Measurements from ENCODE around the gene CYP4V2.

Gene CYP4V2

DNA sequence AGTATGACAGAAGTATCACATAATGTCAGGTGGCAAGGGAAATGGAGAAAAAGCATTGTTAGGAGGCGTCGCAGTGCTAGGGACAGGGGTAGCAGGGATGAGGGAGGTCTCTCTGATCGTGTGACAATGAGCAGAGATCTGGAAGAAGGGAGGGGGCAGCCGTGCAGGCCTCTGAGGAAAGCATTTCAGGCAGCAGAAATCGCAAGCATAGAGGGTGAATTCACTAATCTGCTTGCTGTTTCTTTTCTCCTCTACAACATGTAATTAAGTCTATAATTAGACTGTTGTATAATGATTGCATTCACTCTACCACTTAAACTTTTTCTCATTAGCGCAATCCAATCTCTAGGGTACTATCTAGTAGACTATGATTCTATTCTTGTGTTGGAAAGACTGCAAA, 9.1 kb downstream of the CYP4V2 start:
- in situ Hi-C loops (cut with MboI; ENCODE audit: low sequenced_read_pairs), result no loop called here
- no peak for DNase-seq (ENCODE audit: low spot score in 2 of 2)
- Histone ChIP-seq H3K4me3 (no peak overlapping the region), H3K36me3 (replicated peaks) (no peaks in the 10 kb centered on the region), H3K9me3 (no peaks in the 10 kb centered on the region), H3K27me3 (ENCODE audit: low read depth) (no peaks in the 10 kb centered on the region), H3K4me1 (no peaks in the 10 kb centered on the region)

DNA sequence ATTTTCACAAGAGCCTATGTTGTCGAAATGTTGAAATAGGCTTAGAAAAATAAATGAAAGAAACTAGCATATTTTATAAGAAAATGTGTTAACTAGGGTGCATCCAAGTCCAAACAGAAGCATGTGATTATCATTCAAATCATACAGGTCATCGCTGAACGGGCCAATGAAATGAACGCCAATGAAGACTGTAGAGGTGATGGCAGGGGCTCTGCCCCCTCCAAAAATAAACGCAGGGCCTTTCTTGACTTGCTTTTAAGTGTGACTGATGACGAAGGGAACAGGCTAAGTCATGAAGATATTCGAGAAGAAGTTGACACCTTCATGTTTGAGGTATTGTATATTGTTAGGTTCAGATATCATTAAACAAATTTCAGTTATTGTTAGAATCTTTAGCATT, 9.6 kb downstream of the CYP4V2 start:
- Histone ChIP-seq H3K36me3 (replicated peaks) (no peaks in the 10 kb centered on the region), H3K4me3 (no peak overlapping the region), H3K4me1 (no peaks in the 10 kb centered on the region), H3K9me3 (no peaks in the 10 kb centered on the region), H3K27me3 (ENCODE audit: low read depth) (no peaks in the 10 kb centered on the region)
- in situ Hi-C loops (cut with MboI; ENCODE audit: low sequenced_read_pairs), result no loop called here
- DNase-seq (ENCODE audit: low spot score in 2 of 2), result no peak

DNA sequence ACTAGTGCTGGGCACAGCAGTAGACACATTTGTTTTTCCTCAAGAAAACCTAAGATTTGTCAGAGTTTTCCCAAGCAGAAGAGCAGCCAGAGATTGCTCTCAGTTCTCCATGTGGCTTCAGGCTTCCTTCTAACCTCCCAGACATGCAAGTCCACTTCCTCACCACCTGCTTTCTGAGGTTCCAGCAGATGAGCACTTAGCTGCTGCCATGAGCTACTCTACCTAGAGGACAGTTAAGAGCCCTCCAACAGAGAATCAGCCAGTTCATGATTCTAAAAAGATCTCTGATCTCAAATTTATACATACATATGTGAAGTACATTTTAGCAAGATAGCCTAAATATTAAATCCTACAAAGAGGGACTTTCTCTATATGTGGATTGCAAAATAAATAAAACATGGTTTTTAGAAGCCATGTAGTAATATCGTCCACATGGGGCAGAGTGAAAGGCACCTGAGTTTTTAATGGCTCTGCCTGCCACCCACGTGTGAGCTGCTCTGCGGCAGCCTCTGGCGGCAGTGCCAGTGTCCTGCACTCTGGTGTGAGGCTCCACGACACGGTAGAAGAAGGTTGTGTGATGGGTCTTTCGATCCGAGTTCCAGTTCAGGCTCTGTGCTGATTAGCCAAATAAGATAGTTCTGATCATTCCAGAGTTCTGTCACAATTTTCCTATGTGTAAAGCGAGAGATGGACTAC, 10.3 kb downstream of the CYP4V2 start:
- H3K27me3 ChIP-seq (ENCODE audit: low read depth), result no peaks in the 10 kb centered on the region
- H3K36me3 ChIP-seq (replicated peaks), result no peaks in the 10 kb centered on the region
- in situ Hi-C loops (cut with MboI; ENCODE audit: low sequenced_read_pairs), result no loop called here
- H3K4me3 ChIP-seq, result no peak overlapping the region
- DNase-seq (ENCODE audit: low spot score in 2 of 2), result no peak
- H3K9me3 ChIP-seq, result no peaks in the 10 kb centered on the region
- no peaks in the 10 kb centered on the region for H3K4me1 ChIP-seq

DNA sequence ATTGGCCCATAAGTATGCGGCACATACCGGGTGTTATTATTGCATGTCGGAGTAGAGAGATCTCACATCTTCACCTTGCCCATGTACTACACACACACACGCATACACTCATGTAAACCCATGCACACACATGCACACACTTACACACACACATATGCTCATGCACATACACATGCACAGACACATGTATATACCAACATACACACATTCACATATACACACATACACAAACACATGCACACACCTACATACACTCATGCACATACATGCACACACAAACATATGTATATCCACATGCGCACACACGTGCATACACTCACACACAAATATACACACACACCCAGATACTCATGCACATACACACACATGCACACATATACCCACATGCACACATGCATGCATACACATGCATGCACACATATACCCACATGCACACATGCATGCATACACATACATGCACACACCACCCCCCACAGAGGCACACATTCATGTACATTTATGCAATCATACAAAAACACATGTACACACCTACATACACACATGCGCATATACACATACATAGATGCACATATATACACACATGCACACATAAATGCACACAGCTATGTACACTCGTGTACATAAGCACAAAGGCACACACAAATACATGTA, 11.2 kb downstream of the CYP4V2 start:
- H3K4me3 ChIP-seq, result no peak overlapping the region
- H3K27me3 ChIP-seq (ENCODE audit: low read depth), result no peaks in the 10 kb centered on the region
- DNase-seq (ENCODE audit: low spot score in 2 of 2), result no peak
- in situ Hi-C loops (cut with MboI; ENCODE audit: low sequenced_read_pairs), result no loop called here
- no peaks in the 10 kb centered on the region for H3K36me3 ChIP-seq (replicated peaks)
- no peaks in the 10 kb centered on the region for H3K9me3 ChIP-seq
- H3K4me1 ChIP-seq, result no peaks in the 10 kb centered on the region

DNA sequence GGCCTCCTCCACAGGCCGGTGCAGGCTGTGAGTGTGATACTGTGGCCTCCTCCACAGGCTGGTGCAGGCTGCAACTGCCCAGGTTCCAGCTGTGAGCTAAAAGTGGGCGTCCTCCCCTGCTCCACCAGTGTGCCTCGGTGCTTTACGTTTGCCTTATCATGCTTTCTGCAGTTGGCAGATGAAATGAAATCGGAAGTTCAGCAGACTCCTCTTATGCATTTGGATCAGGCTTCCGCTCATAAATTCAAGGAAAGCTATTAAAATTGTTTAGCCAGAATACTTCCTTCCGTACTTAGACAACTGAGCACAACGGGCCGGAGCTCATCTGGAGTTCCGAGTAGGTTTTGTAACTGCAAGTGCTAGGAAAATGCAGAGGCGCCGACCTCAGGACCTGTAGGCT, 12.0 kb downstream of the CYP4V2 start:
- Histone ChIP-seq H3K4me3 (no peak overlapping the region), H3K27me3 (ENCODE audit: low read depth) (no peaks in the 10 kb centered on the region), H3K9me3 (no peaks in the 10 kb centered on the region), H3K36me3 (replicated peaks) (no peaks in the 10 kb centered on the region), H3K4me1 (no peaks in the 10 kb centered on the region)
- in situ Hi-C loops (cut with MboI; ENCODE audit: low sequenced_read_pairs), result no loop called here
- no peak for DNase-seq (ENCODE audit: low spot score in 2 of 2)

DNA sequence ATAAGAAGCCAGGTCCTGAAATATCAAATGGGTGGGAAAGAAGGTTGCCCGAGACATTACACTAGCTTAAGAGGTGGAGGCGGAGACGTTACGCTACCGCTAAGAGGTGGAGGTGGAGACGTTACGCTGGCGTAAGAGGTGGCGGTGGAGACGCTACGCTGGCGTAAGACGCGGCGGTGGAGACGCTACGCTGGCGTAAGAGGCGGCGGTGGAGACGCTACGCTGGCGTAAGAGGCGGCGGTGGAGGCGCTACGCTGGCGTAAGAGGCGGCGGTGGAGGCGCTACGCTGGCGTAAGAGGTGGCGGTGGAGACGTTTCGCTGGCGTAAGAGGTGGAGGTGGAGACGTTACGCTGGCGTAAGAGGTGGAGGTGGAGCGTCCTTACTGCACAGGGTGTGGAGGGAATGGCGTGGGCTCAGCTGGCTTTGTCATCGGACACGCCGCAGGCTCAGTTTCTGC, 12.8 kb downstream of the CYP4V2 start:
- H3K27me3 ChIP-seq (ENCODE audit: low read depth), result no peaks in the 10 kb centered on the region
- H3K36me3 ChIP-seq (replicated peaks), result no peaks in the 10 kb centered on the region
- no peaks in the 10 kb centered on the region for H3K4me1 ChIP-seq
- in situ Hi-C loops (cut with MboI; ENCODE audit: low sequenced_read_pairs), result no loop called here
- H3K4me3 ChIP-seq, result no peak overlapping the region
- DNase-seq (ENCODE audit: low spot score in 2 of 2), result no peak
- H3K9me3 ChIP-seq, result no peaks in the 10 kb centered on the region

DNA sequence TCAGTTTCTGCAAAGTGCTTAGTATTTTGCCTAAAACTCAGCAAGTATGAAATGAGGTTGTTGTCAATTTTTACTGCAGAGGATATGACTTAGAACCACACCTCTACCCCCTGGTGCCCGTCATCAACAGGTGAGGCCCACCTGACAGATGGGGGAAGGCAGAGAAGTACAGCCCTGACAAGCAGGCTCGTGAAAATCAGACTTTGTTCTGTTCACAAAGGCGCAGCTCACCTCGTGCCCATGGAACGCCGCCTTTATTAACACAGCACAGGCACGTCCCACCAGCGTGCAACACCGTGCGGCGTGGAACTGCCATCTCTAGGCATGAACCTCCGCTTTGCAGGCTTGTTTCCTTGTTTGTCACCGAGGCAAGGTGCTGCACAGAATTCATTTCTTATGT, 13.3 kb downstream of the CYP4V2 start:
- Histone ChIP-seq H3K36me3 (replicated peaks) (no peaks in the 10 kb centered on the region), H3K9me3 (no peaks in the 10 kb centered on the region), H3K4me3 (no peak overlapping the region), H3K4me1 (no peaks in the 10 kb centered on the region), H3K27me3 (ENCODE audit: low read depth) (no peaks in the 10 kb centered on the region)
- in situ Hi-C loops (cut with MboI; ENCODE audit: low sequenced_read_pairs), result no loop called here
- DNase-seq (ENCODE audit: low spot score in 2 of 2), result no peak

DNA sequence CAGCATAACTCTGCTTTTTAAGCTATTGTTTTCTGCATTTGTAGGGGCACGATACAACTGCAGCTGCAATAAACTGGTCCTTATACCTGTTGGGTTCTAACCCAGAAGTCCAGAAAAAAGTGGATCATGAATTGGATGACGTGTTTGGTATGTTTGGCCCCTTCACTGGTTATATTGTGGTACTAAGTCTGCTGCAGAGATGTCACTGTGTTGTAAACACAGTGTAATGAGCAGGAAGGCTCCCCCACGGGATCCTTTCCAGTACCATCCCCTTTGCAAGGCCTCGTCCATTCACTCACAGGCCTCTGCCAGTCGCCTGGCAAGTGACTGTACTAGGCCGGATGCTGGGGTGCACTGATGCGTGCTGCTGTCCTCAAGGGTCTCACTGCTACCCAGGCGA, 13.8 kb downstream of the CYP4V2 start:
- Histone ChIP-seq H3K4me3 (no peak overlapping the region), H3K36me3 (replicated peaks) (no peaks in the 10 kb centered on the region)
- DNase-seq (ENCODE audit: low spot score in 2 of 2), result no peak

DNA sequence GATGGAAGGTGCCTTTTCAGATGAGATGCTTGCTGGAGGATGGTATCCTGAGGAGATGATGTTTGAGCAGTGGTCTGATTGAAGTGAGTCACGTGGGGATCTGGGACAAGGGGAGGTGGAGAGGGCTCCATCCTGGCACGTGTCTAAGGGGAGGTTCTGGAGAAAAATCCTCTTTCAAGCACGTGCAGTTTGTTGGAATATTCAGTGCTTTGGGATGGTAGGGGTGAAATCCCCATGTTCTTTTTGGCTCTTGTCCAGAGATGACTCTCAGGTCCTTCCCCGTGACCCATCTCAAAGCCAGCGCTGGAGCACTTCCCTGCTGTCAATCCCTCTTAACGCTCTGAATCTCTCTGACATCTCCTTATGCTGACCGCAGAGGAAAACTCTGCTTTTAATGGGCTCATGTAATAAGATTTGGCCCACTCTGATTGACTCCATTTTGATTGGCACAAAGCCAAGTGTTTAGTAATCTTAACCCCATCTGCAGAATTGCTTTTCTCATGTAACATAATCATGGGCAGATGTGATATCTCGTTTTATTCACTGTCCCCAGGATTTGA, 25.2 kb downstream of the CYP4V2 start:
- Histone ChIP-seq H3K4me3 (no peak overlapping the region), H3K4me1 (no peaks in the 10 kb centered on the region), H3K9me3 (no peaks in the 10 kb centered on the region), H3K36me3 (replicated peaks) (no peaks in the 10 kb centered on the region), H3K27me3 (ENCODE audit: low read depth) (no peaks in the 10 kb centered on the region; the same call in 1 of the 2 replicates)
- no peak for DNase-seq (ENCODE audit: low spot score in 2 of 2)
- in situ Hi-C loops (cut with MboI; ENCODE audit: low sequenced_read_pairs), result no loop called here

More for the DNA sequence above, 13.8 kb downstream of the CYP4V2 start:
- Histone ChIP-seq H3K9me3 (no peaks in the 10 kb centered on the region), H3K27me3 (ENCODE audit: low read depth) (no peaks in the 10 kb centered on the region), H3K4me1 (no peaks in the 10 kb centered on the region)
- in situ Hi-C loops (cut with MboI; ENCODE audit: low sequenced_read_pairs), result no loop called here

DNA sequence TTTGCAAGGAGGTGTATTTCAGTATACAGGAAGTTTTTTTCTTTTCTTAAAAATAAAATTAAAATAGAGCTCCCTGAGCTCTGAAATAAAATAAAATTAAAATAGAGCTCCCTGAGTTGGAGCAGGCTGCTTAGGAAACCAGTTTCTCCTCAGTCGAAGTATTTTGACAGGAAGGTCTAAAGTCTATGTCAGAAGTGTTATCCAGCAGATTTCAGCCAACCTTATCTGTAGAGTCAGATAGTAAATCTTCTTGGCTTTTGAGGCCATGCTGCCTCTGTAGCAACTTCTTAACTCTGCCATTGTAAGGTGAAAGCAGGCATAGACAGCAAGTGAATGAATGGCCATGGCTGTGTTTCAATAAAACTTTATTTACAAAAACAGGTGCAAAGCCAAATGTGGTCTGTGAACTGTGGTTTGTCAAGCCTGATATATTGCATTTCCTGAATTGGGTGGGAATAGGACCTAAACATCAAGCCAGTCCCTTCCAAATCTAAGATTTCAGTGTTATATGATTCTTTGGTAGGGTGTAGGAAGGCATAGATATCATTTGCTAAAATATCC, 26.4 kb downstream of the CYP4V2 start:
- in situ Hi-C loops (cut with MboI; ENCODE audit: low sequenced_read_pairs), result no loop called here
- Histone ChIP-seq H3K4me3 (no peak overlapping the region), H3K4me1 (no peaks in the 10 kb centered on the region), H3K36me3 (replicated peaks) (no peaks in the 10 kb centered on the region), H3K9me3 (no peaks in the 10 kb centered on the region), H3K27me3 (ENCODE audit: low read depth) (no peaks in the 10 kb centered on the region; the same call in 1 of the 2 replicates)
- DNase-seq (ENCODE audit: low spot score in 2 of 2), result no peak

DNA sequence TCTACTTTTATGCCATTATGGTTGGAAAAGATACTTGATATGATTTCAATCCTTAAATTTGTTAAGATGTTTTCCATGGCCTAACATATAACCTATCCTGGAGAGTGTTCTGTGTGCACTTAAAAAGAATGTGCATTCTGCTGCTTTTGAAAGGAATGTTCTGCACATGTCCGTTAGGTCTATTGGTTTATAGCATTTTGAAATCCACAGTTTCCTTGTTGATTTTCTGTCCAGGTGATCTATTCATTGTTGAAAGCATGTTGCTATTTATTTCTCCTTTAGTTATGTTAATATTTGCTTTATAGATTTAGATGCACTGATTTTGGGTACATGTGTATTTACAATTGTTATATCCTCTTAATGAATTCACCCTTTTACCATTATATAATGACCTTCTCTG, 30.3 kb downstream of the CYP4V2 start:
- H3K36me3 ChIP-seq (replicated peaks), result no peaks in the 10 kb centered on the region
- in situ Hi-C loops (cut with MboI; ENCODE audit: low sequenced_read_pairs), result no loop called here
- H3K4me3 ChIP-seq, result no peak overlapping the region
- no peaks in the 10 kb centered on the region; the same call in 1 of the 2 replicates for H3K9me3 ChIP-seq
- no peaks in the 10 kb centered on the region for H3K4me1 ChIP-seq
- no peaks in the 10 kb centered on the region for H3K27me3 ChIP-seq (ENCODE audit: low read depth)
- no peak for DNase-seq (ENCODE audit: low spot score in 2 of 2)

DNA sequence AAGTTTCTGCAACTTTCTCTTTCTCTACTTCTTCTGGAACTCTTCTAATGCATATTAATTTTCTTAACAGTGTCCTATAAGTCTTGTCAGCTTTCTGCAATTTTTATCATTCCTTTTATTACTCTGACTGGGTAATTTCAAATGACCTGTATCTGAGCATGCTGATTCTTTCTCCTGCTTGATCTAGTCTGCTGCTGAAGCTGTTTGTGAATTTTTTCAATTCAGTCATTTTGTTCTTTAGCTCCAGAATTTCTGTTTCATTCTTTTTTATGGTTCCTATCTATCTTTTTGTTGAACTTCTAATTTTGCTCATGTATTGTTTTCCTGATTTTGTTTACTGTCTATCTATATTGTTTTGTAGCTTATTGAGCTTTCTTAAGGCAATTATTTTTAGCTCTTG, 34.5 kb downstream of the CYP4V2 start:
- Histone ChIP-seq H3K4me1 (no peaks in the 10 kb centered on the region), H3K4me3 (no peak overlapping the region), H3K27me3 (ENCODE audit: low read depth) (no peaks in the 10 kb centered on the region), H3K9me3 (no peaks in the 10 kb centered on the region; the same call in 1 of the 2 replicates), H3K36me3 (replicated peaks) (no peaks in the 10 kb centered on the region)
- in situ Hi-C loops (cut with MboI; ENCODE audit: low sequenced_read_pairs), result no loop called here
- DNase-seq (ENCODE audit: low spot score in 2 of 2), result no peak

DNA sequence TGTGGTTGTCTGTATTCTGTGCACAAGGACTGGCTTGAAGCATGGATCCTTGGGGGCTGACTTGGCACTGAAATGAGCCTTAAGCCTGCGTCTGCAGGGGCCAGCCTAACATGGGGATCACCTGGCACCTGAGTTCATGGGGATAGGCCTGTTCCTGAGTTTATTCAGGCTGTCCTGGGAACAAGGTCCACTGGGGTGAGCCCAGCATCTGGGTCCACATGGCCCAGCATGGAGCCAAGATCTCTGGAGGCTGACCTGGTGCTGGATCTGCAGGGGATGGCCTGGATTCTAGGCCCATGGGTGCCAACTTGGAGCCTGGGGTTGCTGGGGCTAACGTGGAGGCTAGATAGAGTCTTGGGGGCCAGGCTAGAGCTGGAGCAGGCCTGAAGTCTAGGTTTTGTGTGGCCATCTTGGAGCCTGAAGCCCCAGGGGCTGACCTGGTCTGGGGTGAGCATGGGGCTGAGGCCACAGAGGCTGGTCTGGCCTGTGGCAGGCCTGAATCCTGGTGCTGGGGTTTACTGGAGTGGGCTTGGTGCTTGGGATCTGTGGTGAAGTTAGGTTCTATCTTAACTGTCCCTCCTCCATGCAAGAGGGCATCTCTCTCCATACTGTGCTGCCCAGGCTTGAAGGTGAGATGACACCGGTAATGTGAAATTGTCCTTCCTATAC, 35.3 kb downstream of the CYP4V2 start:
- Histone ChIP-seq H3K27me3 (ENCODE audit: low read depth) (no peaks in the 10 kb centered on the region), H3K36me3 (replicated peaks) (no peaks in the 10 kb centered on the region), H3K4me3 (no peak overlapping the region), H3K4me1 (no peaks in the 10 kb centered on the region), H3K9me3 (no peaks in the 10 kb centered on the region; the same call in 1 of the 2 replicates)
- in situ Hi-C loops (cut with MboI; ENCODE audit: low sequenced_read_pairs), result no loop called here
- no peak for DNase-seq (ENCODE audit: low spot score in 2 of 2)

DNA sequence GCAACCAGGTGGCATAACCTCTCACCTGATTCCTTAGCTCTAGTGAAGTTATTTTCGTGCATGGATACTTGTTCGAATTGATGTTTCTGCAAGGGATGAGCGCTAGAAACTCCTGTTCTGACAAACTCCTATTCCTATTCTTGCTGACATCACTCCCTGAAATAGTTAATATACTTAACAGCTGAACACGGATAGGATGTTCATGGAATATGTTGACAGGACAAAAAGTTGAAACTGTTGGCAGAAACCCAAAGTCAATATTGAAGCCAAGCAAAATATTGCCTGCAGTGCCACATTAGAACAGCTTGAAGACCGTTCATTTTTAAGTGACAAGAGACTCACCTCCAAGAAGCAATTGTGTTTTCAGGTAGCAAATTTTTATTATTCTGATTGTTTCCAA, 35.9 kb downstream of the CYP4V2 start, which contains the start of gene KLKB1:
Gene KLKB1, plus strand, starts transcription at position 287 of the 400 bp plus-strand sequence. CDS start 689 bp downstream, outside the sequence.
- no peak within 1 kb of the TSS for H3K4me3 ChIP-seq
- no peaks in the 10 kb centered on the region; the same call in 1 of the 2 replicates for H3K9me3 ChIP-seq
- no peaks in the 10 kb centered on the region for H3K36me3 ChIP-seq (replicated peaks)
- H3K4me1 ChIP-seq, result no peaks in the 10 kb centered on the region
- DNase-seq (ENCODE audit: low spot score in 2 of 2), result no peak
- in situ Hi-C loops (cut with MboI; ENCODE audit: low sequenced_read_pairs), result no loop called here
- H3K27me3 ChIP-seq (ENCODE audit: low read depth), result no peaks in the 10 kb centered on the region
